Measurements from ENCODE around the gene SSH2. TPM values are rescaled to one million over a fixed set of nuclear protein-coding genes. Genes with fewer than 3 reads are reported as not detected.
A peak's percentile ranks its signal among the peaks of the same experiment; 100 is the strongest.

SSH2 gene
- total RNA-seq, 1 experiment from 2014 or later: 45.1 TPM

- Histone ChIP-seq H3K4me2 (peak overlapping the region; percentile 86), H2AFZ (peak overlapping the region; percentile 93; the same call in 1 of the 2 replicates), H3K9me2 (ENCODE audit: insufficient read depth) (no peaks in the 10 kb centered on the region), H3F3A (ENCODE audit: insufficient read depth, low read depth) (peaks cover 15% of the 10 kb centered on the region; the same call in 1 of the 2 replicates), H3K79me2 (ENCODE audit: low read depth) (no peaks in the 10 kb centered on the region), H3K4me3 (peak overlapping the region; percentile 96; the same call in 1 of the 2 replicates), H3K36me3 (ENCODE audit: low read depth) (no peaks in the 10 kb centered on the region), H3K4me1 (replicated peaks; ENCODE audit: insufficient read depth) (peaks cover 58% of the 10 kb centered on the region), H3K27ac (peak overlapping the region; percentile 36), H4K20me1 (ENCODE audit: insufficient read depth) (no peaks in the 10 kb centered on the region), H3K27me3 (ENCODE audit: insufficient read depth, low read depth) (no peaks in the 10 kb centered on the region), H3K9me3 (ENCODE audit: insufficient read depth, low read depth) (no peaks in the 10 kb centered on the region)
- no peak for DNase-seq
- intact Hi-C loops (cut with micrococcal nuclease; ENCODE audit: unreplicated experiment): loop anchor here (2.0 kb wide), 1 partner anchor 34 kb away; the partner anchor contains the start of gene GIT1
- CTCF ChIA-PET: interaction anchor here (0.9 kb wide), 1 partner anchor 15 kb away, joined by 3 read pairs; no protein-coding TSS in a partner anchor
- TF ChIP-seq EZH2 (IDR thresholded peaks at IDR 0.05; ENCODE audit: low read depth) (no peak), CTCF (conservative IDR thresholded peaks at IDR 0.05) (no peak)
- TSS peak; percentile 67 for BruUV-seq (replicated peaks)
- POLR2A ChIA-PET (ENCODE audit: unreplicated experiment): no interaction called here
Measured at GRCh38 chr17:29623283-29623647, 306.8 kb downstream of the SSH2 start.

GRCh38 chr17:29622337-29623282 lies 307.4 kb downstream of the SSH2 start, which contains the start of gene CORO6:
Gene CORO6, minus strand, starts transcription at chr17:29622912. Its CDS starts 1,491 bp downstream, at chr17:29621421.
- no peaks in the 10 kb centered on the region for H3K36me3 ChIP-seq (ENCODE audit: low read depth)
- TF ChIP-seq EZH2 (IDR thresholded peaks at IDR 0.05; ENCODE audit: low read depth) (no peak), CTCF (conservative IDR thresholded peaks at IDR 0.05) (no peak)
- no peaks in the 10 kb centered on the region for H4K20me1 ChIP-seq (ENCODE audit: insufficient read depth)
- H2AFZ ChIP-seq: peak within 1 kb of the TSS; percentile 93
- peaks cover 15% of the 10 kb centered on the region; the same call in 1 of the 2 replicates for H3F3A ChIP-seq (ENCODE audit: insufficient read depth, low read depth)
- H3K4me1 ChIP-seq (replicated peaks; ENCODE audit: insufficient read depth): peaks cover 58% of the 10 kb centered on the region
- no peaks in the 10 kb centered on the region for H3K27me3 ChIP-seq (ENCODE audit: insufficient read depth, low read depth)
- peak in 1 of 2 experiments; percentile 71 for DNase-seq
- no TSS peak for BruUV-seq (replicated peaks)
- H3K4me2 ChIP-seq: peak within 1 kb of the TSS; percentile 86
- peak within 1 kb of the TSS; percentile 96 for H3K4me3 ChIP-seq
- H3K9me2 ChIP-seq (ENCODE audit: insufficient read depth): no peaks in the 10 kb centered on the region
- H3K79me2 ChIP-seq (ENCODE audit: low read depth): no peaks in the 10 kb centered on the region
- POLR2A ChIA-PET (ENCODE audit: unreplicated experiment): no interaction called here
- H3K9me3 ChIP-seq (ENCODE audit: insufficient read depth, low read depth): no peaks in the 10 kb centered on the region
- H3K27ac ChIP-seq: peak within 1 kb of the TSS; percentile 36
- CTCF ChIA-PET: interaction anchor here (0.9 kb wide), 1 partner anchor 16 kb away, joined by 3 read pairs; no protein-coding TSS in a partner anchor
- intact Hi-C loops (cut with micrococcal nuclease; ENCODE audit: unreplicated experiment): loop anchor here (1.0 to 2.0 kb wide), 2 partner anchors 17 to 34 kb away; partner anchors contain the start of gene GIT1

- H2AFZ ChIP-seq: peak overlapping the region; percentile 93; the same call in 1 of the 2 replicates
- BruUV-seq (replicated peaks): TSS peak; percentile 31
Measured at GRCh38 chr17:29621751-29622194, 308.3 kb downstream of the SSH2 start.

More at GRCh38 chr17:29621751-29622194, 308.3 kb downstream of the SSH2 start:
- Histone ChIP-seq H3K9me3 (ENCODE audit: insufficient read depth, low read depth) (no peaks in the 10 kb centered on the region), H4K20me1 (ENCODE audit: insufficient read depth) (no peaks in the 10 kb centered on the region), H3K4me1 (replicated peaks; ENCODE audit: insufficient read depth) (peaks cover 58% of the 10 kb centered on the region), H3K9me2 (ENCODE audit: insufficient read depth) (no peaks in the 10 kb centered on the region), H3K4me2 (peak overlapping the region; percentile 86), H3K36me3 (ENCODE audit: low read depth) (no peaks in the 10 kb centered on the region), H3K27ac (no peak overlapping the region), H3K4me3 (peak overlapping the region; percentile 96; the same call in 1 of the 2 replicates), H3F3A (ENCODE audit: insufficient read depth, low read depth) (peaks cover 15% of the 10 kb centered on the region; the same call in 1 of the 2 replicates), H3K79me2 (ENCODE audit: low read depth) (no peaks in the 10 kb centered on the region), H3K27me3 (ENCODE audit: insufficient read depth, low read depth) (no peaks in the 10 kb centered on the region)
- TF ChIP-seq EZH2 (IDR thresholded peaks at IDR 0.05; ENCODE audit: low read depth): no peak
- no peak for TF ChIP-seq CTCF (conservative IDR thresholded peaks at IDR 0.05)
- ChIA-PET CTCF (interaction anchor here (0.6 to 1.8 kb wide), 3 partner anchors 18 to 55 kb away, joined by 5 read pairs; no protein-coding TSS in a partner anchor), POLR2A (ENCODE audit: unreplicated experiment) (interaction anchor here (0.5 to 1.0 kb wide), 4 partner anchors 30 to 910 kb away, joined by 3 to 4 read pairs (median 3); partner anchors contain the start of gene PROCA1)
- DNase-seq: peak in 1 of 2 experiments; percentile 23
- intact Hi-C loops (cut with micrococcal nuclease; ENCODE audit: unreplicated experiment): loop anchor here (1.0 to 2.0 kb wide), 2 partner anchors 18 to 33 kb away; partner anchors contain the start of gene GIT1
